Measurements from ENCODE around the gene RBM8A. TPM values are rescaled to one million over a fixed set of nuclear protein-coding genes. Genes with fewer than 3 reads are reported as not detected.

The RBM8A gene
- total RNA-seq, 4 donors from 2014 or later = 108 to 143 (median 124) TPM

DNA sequence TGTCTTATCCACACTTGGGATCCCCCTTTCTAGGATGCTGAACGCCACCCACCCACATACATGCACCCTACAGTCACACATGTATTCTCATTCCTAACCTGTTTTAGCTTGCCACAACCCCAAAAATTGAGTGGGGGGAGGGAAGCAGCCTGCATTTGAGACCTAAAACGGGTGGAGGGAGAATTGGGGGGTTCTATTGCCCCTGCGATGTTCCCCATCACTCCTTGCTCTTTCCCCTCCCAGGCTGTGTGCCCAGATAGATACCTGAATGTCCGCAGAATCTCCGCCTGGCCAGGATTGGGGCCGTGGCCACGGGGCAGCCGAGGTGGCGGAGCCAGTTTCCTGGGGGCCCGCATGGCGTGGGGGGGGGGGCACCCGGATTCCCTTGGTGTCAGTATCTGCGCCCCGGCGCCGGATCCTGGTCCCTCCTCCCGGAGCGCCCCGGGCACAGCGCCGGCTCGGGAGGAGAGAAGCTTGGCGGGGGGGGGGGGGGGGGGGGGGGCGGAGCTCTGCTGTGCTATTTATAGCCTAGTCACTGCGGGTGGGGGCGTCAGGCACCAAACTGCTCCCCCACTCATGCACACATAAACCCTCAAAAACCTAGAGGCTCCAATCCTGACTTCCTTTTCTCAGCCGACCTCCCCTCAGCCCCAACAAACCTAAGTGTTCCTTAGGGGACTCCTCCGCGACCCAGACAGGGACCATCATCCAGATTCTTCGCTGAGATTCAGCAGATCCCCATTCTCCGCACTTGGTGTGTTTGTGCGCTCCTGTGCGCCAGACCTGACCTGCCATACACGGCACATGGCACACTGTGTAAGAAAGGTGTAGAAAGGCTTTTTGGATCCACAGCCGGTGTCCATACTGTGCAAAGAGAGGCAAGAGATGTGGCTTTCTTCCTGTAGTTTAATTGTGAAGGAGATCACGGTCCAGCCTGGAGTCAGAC lies 35.1 kb upstream of the RBM8A start:
- 13 to 15% methylated on average over 20 of the region's 36 CpGs for WGBS, 2 donors
- peak overlapping the region; percentile 63 to 75 (median 73) for H3K27ac ChIP-seq
- peak; percentile 53 to 56 for DNase-seq
- H3K27me3 ChIP-seq = no peaks in the 10 kb centered on the region
- TF ChIP-seq POLR2A (IDR thresholded peaks at IDR 0.05) = no peak
- TF ChIP-seq, protein P1, sequence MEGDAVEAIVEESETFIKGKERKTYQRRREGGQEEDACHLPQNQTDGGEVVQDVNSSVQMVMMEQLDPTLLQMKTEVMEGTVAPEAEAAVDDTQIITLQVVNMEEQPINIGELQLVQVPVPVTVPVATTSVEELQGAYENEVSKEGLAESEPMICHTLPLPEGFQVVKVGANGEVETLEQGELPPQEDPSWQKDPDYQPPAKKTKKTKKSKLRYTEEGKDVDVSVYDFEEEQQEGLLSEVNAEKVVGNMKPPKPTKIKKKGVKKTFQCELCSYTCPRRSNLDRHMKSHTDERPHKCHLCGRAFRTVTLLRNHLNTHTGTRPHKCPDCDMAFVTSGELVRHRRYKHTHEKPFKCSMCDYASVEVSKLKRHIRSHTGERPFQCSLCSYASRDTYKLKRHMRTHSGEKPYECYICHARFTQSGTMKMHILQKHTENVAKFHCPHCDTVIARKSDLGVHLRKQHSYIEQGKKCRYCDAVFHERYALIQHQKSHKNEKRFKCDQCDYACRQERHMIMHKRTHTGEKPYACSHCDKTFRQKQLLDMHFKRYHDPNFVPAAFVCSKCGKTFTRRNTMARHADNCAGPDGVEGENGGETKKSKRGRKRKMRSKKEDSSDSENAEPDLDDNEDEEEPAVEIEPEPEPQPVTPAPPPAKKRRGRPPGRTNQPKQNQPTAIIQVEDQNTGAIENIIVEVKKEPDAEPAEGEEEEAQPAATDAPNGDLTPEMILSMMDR (IDR thresholded peaks at IDR 0.05) = no peak
- no peaks in the 10 kb centered on the region for H3K36me3 ChIP-seq
- H3K4me3 ChIP-seq (replicated peaks in 1 of 3) = peak overlapping the region in 2 of 3 donors; percentile 61 to 73
- H3K9me3 ChIP-seq = no peaks in the 10 kb centered on the region
- intact Hi-C loops (cut with DNase I) = loop anchor here (10.0 kb wide), 1 partner anchor 52 kb away; no protein-coding TSS in a partner anchor
- H3K4me1 ChIP-seq = peaks cover 22 to 32% of the 10 kb centered on the region in 2 donors

DNA sequence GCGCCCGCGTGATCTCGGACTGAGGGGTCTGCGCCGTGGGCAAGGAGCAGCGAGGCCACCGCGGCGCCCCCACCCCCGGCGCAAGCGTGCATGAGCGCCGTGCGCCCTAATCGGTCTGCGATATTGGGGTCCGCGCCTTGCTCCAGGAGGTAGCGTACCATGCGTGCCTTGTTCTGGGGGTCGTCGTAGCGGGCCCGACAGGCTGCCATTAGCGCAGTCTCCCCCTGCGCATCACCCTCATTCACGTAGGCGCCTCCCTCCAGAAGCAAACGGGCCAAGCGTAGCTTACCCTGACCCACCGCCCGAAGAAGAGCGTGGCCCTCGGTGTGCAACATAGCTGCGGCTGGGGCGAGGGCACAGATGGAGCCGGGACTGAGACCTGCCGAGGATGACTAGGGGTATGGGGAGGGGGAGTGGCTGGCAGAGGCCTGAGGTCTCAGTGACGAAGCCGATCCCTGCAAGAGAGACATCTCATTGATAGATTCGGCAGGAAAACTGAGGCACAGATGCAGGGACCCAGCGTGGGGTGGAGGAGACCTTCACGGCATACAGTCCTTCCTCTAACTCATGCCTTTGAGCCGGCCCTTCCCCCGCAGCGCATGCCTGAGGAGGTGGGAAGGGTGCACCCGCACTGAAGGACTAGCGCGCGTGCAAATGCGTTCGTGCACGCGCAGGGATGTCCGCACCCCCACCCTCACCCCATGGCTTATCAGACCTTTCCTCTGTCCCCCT lies 34.3 kb upstream of the RBM8A start:
- intact Hi-C loops (cut with DNase I) = loop anchor here (10.0 kb wide), 1 partner anchor 53 kb away; no protein-coding TSS in a partner anchor
- Histone ChIP-seq H3K27me3 (no peaks in the 10 kb centered on the region), H3K27ac (peak overlapping the region in 2 of 3 donors; percentile 82 to 84), H3K9me3 (no peaks in the 10 kb centered on the region), H3K4me3 (replicated peaks in 1 of 3) (peak overlapping the region; percentile 49 to 73 (median 61)), H3K36me3 (no peaks in the 10 kb centered on the region), H3K4me1 (peaks cover 25 to 36% of the 10 kb centered on the region in 2 donors)
- 2% methylated on average over 13 to 17 of the region's 57 CpGs for WGBS, 2 donors
- peak; percentile 49 to 57 for DNase-seq
- TF ChIP-seq POLR2A (IDR thresholded peaks at IDR 0.05) = no peak
- TF ChIP-seq, protein P1 (IDR thresholded peaks at IDR 0.05) = no peak

DNA sequence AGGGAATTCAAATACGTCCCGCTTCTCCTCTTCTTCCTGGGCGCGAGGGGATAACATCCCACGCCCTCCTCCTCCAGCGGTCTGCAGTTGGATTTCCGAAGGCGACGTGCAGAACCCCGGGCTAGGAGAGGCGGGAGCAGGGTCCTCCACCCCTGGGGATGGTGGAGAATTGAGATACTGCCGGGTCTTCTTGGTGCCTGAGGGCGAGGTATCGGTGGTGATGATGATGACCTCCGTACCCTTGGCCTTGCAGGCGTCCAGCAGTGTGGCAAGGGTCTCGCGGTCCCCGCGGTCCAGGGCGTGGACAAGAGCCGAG lies 33.8 kb upstream of the RBM8A start:
- Histone ChIP-seq H3K36me3 (no peaks in the 10 kb centered on the region), H3K4me1 (peaks cover 27 to 42% of the 10 kb centered on the region in 2 donors), H3K27me3 (no peaks in the 10 kb centered on the region), H3K9me3 (no peaks in the 10 kb centered on the region), H3K4me3 (replicated peaks in 1 of 3) (peak overlapping the region; percentile 49 to 73 (median 61)), H3K27ac (peak overlapping the region; percentile 78 to 84 (median 82))
- 0 to 2% methylated on average over 8 to 13 of the region's 22 CpGs for WGBS, 2 donors
- no peak for DNase-seq
- intact Hi-C loops (cut with DNase I) = loop anchor here (10.0 kb wide), 1 partner anchor 54 kb away; no protein-coding TSS in a partner anchor
- TF ChIP-seq POLR2A (IDR thresholded peaks at IDR 0.05) = no peak
- TF ChIP-seq, protein P1 (IDR thresholded peaks at IDR 0.05) = no peak

DNA sequence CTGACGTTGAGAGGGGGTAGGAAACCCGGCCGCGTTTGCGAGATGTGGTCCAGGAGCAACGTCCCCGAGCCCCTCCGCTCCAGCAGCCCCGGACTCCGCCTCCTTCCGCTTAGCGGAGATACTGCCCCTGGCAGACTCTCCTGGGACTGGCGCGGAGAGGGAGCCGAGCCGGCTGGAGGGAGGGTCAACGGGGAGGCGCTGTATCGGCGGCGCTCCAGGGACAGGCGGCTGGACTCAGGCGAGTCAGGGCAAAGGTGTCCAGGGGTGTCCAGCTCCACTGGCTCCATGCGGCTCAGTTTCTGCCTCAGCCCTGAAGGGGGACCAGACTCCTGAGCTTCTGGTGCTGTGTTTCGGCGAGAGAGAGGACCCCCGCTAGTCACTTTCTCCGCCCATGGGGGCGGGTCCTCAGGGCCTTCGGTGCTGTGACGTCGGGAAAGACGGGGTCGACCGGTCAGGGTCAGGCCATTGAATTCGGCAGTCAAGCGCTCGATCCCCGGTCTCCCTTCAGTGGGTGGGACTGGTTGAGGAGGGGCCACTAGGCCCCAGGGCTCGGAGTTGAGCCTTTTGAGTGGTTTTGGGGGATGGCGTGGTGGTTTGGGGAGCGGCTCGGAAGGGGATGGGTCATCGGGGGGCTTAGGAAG lies 33.3 kb upstream of the RBM8A start:
- Histone ChIP-seq H3K27me3 (no peaks in the 10 kb centered on the region), H3K4me3 (replicated peaks in 1 of 3) (peak overlapping the region; percentile 49 to 73 (median 61)), H3K27ac (peak overlapping the region; percentile 78 to 84 (median 82)), H3K36me3 (no peaks in the 10 kb centered on the region), H3K4me1 (peaks cover 29 to 46% of the 10 kb centered on the region in 2 donors), H3K9me3 (no peaks in the 10 kb centered on the region)
- DNase-seq = peak; percentile 81 to 82
- WGBS, 2 donors = 0% methylated on average over 5 to 28 of the region's 44 CpGs
- intact Hi-C loops (cut with DNase I) = loop anchor here (10.0 kb wide), 1 partner anchor 54 kb away; no protein-coding TSS in a partner anchor
- TF ChIP-seq, protein P1 (IDR thresholded peaks at IDR 0.05) = peak in 5 of 6 experiments; percentile 4 to 32 (median 13)
- peak in 1 of 2 donors; percentile 82 for TF ChIP-seq POLR2A (IDR thresholded peaks at IDR 0.05)

Measured in thyroid gland (tissue), 4 donors.